AG10803 (cell line): ENCODE results near the gene CROT.

ENCODE experiments used
- DNase-seq: peaks from one replicate; pipeline ENCODE4 v3.0.0; 2010; ENCODE audit warnings: low read depth
- H3K4me3 ChIP-seq: 2 replicates; pipeline ENCODE4 v1.5.1; 2011; ENCODE audit warnings: mild to moderate bottlenecking, low read length, control low read depth
- TF ChIP-seq, protein P1 (sequence below): conservative IDR thresholded peaks from 2 replicates; pipeline ENCODE4 v1.5.1; 2011; ENCODE audit warnings: mild to moderate bottlenecking, low read length, control low read depth, inconsistent platforms

The CROT gene

DNA sequence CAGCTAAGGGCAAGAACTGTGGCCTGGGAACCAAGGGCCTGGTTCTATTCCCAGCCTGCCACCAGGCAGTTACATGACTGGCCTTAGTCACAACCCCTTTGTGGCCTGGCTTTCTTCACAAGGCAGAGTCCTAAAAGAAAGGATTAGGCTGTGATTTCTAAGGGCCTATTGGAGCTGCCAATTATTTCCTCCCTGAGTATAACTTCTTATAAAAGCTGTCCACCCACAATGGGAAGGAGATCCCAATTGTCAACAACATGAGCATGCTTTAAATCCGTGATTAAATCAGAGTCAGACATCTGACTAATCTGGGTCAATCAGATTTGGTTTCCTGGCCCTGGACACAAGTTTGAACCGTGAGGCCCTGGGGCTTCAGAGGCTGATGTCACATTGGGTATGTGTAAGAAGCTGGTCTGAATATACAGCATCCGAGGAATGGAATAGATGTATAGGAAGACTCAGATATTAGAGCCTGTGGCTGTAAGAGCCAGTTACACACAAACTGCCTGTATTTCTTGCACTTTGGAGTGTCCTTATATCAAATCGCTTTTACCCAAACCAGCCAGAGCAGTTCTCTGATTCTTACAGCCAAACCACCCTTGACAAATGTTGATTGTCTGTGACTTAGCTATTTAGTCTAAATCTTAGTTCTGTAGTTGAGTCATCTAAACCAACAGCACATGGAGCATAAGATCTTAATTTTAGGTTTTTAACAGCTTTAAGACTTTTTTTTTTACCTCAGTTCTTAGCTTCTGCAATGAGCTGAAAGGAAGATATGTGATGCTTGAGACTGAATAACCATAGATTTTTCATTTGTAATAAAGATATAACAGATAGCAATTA, 68.7 kb downstream of the CROT start:
- no peak overlapping the region for H3K4me3 ChIP-seq
- DNase-seq: peak; percentile 73
- TF ChIP-seq, protein P1, sequence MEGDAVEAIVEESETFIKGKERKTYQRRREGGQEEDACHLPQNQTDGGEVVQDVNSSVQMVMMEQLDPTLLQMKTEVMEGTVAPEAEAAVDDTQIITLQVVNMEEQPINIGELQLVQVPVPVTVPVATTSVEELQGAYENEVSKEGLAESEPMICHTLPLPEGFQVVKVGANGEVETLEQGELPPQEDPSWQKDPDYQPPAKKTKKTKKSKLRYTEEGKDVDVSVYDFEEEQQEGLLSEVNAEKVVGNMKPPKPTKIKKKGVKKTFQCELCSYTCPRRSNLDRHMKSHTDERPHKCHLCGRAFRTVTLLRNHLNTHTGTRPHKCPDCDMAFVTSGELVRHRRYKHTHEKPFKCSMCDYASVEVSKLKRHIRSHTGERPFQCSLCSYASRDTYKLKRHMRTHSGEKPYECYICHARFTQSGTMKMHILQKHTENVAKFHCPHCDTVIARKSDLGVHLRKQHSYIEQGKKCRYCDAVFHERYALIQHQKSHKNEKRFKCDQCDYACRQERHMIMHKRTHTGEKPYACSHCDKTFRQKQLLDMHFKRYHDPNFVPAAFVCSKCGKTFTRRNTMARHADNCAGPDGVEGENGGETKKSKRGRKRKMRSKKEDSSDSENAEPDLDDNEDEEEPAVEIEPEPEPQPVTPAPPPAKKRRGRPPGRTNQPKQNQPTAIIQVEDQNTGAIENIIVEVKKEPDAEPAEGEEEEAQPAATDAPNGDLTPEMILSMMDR: no peak

DNA sequence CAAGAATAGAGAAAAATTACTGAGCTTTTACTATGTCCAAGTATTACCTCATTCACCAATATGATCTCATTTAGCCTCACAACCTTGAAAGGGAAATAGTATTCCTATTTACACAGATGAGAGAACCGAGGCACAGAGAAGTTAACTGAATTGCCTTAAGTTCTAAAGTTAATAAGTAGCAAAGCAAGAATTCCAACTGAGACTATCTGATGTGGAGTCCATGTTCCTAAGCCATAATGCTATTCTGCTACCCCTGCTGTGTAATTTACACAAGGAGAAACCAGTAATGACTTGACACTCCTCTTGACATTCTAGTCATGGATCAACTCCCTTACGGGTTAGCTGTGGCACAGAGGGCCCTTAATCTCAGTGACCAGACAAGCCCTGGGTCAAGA, 69.3 kb downstream of the CROT start:
- no peak for DNase-seq
- TF ChIP-seq, protein P1: no peak

DNA sequence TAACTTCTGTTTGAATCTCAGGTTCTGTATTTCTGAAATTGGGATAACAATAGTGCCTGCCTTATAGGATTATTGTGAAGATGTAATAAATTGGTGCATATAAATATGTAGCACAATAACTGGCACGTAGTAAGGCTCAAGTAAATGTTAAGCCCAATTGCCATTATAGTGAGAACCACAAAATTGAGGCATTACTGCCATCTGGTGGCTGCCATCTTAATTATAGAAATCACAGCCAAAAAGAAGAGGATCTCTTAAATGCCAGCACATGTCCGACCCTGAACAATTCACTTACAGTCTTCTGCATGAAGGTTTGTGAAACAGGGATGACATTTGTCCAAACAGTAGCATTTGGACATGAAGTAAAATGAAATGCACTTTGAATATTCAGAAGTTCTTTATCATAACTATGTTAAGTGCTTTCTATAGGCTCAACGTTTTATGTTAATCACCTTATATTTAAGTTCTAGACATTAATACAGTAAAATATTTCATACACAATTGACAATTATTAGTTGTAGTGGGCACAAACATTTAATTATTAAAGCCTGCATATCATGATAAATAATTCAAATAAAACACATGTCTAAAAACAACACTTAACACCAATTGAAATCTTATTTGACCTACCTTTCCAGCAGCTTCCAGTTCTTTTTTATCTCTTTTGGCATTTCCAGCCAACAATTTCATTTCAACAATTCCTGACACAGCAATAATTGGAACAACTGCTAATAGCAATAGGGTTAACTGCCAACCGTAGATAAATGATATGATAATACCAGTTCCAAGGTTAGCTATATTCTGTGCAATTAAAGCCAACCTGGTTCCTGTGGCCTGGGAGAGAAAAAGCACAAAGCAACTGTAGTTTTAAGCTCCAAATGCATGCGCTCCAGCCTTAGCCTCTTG, 71.5 kb downstream of the CROT start:
- DNase-seq: peak; percentile 68
- TF ChIP-seq, protein P1: peak; percentile 75
- H3K4me3 ChIP-seq: no peak overlapping the region

More for the DNA sequence above, 69.3 kb downstream of the CROT start:
- H3K4me3 ChIP-seq: no peak overlapping the region

DNA sequence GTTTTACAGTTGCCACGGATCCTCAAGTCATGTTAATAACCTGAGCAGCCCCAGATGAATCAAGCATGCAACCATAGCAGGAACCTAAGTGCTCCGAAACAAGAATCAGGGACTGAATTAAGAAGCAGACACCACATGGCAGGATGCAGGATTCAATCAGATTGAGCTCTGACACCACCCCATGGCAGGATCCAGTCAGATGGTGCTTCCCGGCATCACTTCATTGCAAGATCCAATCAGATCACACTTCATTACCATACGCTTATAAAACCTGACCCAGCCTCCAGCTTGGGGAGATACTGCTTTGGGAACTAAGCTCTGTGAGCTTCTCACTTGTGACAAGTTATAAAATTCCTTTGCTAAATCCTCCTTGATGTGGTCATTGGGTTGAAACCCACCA, 74.7 kb downstream of the CROT start:
- no peak for DNase-seq
- TF ChIP-seq, protein P1: no peak
- H3K4me3 ChIP-seq: no peak overlapping the region

DNA sequence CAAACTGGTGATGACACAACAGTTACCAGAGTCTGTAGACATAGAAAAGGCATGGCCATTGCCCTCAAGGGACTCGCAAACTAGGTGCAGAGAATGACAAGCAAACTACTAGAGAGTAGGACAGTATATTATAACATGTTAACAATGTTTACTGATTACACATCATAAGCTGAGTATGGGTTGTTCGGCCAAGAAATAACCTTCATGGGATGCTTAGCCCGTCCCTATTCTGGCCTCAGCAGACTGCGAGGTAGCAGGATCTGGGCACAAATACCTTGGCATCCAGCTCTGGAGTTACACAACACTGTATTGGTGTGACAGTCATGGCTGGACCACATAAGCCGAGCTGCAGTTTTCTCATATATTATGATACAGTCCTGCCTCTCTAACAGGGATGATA, 78.6 kb downstream of the CROT start:
- TF ChIP-seq, protein P1: no peak
- no peak for DNase-seq
- H3K4me3 ChIP-seq: no peak overlapping the region

DNA sequence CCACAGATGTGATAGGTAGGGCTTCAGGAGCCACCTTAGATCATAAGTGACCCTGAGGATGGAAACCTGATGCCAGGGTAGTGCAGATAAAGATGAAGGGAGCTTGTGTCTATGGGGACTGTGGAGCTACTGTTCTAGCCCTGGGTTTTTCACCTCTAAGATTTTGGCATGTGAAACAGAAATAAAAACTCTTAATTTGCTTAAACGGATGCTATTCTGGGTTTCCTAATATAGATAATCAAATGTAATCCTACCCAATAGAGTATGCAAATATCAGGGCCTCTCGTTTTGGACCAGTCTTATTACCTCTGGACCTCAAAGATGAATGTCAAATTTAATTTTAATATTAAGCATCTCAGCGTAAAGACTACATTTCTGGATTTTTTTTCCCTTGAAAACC, 80.7 kb downstream of the CROT start:
- TF ChIP-seq, protein P1: no peak
- no peak for DNase-seq
- H3K4me3 ChIP-seq: no peak overlapping the region
